Thyroid gland (tissue), 4 donors: ENCODE data around the gene EXOC1L. TPM values are rescaled to one million over a fixed set of nuclear protein-coding genes. Genes with fewer than 3 reads are reported as not detected.

Experiments
- DNase-seq, 2 donors: peaks; one replicate each; pipeline ENCODE4 v3.0.0-alpha.2; 2019
- H3K27ac ChIP-seq, 3 donors: fragments of 200-600 bp; sonication (generic); 1 replicate in 2 of 3; 2 replicates in 1 of 3; pipeline ENCODE4 v1.5.1; 2016 to 2019; ENCODE audit warnings: mild to moderate bottlenecking in 1 of 3, moderate library complexity in 1 of 3
- H3K27me3 ChIP-seq: fragments of 200-600 bp; sonication (generic); one replicate; pipeline ENCODE4 v1.5.1; 2019
- H3K36me3 ChIP-seq, 2 donors: fragments of 200-600 bp; sonication (generic); one replicate each; pipeline ENCODE4 v1.5.1; 2016 to 2019
- H3K4me1 ChIP-seq, 2 donors: fragments of 200-600 bp; sonication (generic); one replicate each; pipeline ENCODE4 v1.5.1; 2017 to 2019
- H3K4me3 ChIP-seq, 3 donors: fragments of 200-600 bp; sonication (generic); replicated peaks in 1 of 3; 1 replicate in 2 of 3; 2 replicates in 1 of 3; pipeline ENCODE4 v1.5.1; 2016; ENCODE audit warnings: mild to moderate bottlenecking in 1 of 3
- H3K9me3 ChIP-seq: fragments of 200-600 bp; sonication (generic); one replicate; pipeline ENCODE4 v1.5.1; 2017
- POLR2A ChIP-seq, 2 donors: fragments of 450-650 bp; IDR thresholded peaks; one replicate each; pipeline ENCODE4 v1.6.1; 2017; ENCODE audit warnings: antibody characterized with exemption in 2 of 2, mild to moderate bottlenecking in 2 of 2, moderate library complexity in 1 of 2
- WGBS, 2 donors: methylation state at CpG; one replicate each; pipeline ENCODE4 v1.1.5; 2017; 5-methylcytosine and 5-hydroxymethylcytosine counted together
- intact Hi-C: fragments of 100-400 bp; cut with DNase I; formaldehyde crosslinking; loops from one replicate; pipeline ENCODE4 v1.15.1; 2023
- total RNA-seq, 4 donors: library from RNA; depleted of rRNA; stranded (reverse); fragments of >200 nt; gene quantifications; one replicate each; pipeline ENCODE4 v1.2.3, GENCODE V29; 2016
- TF ChIP-seq, protein P1 (sequence below), 6 experiments: fragments of 200-600 bp in 3 of 6; fragments of 450-650 bp in 3 of 6; sonication (generic) in 3 of 6; IDR thresholded peaks; one replicate each; pipeline ENCODE4 v1.5.1; 2016 to 2019; ENCODE audit warnings: antibody characterized with exemption in 6 of 6, mild to moderate bottlenecking in 2 of 6, inconsistent platforms in 1 of 6, moderate library complexity in 1 of 6

EXOC1L gene
- total RNA-seq, 4 donors from 2014 or later = not detected

DNA sequence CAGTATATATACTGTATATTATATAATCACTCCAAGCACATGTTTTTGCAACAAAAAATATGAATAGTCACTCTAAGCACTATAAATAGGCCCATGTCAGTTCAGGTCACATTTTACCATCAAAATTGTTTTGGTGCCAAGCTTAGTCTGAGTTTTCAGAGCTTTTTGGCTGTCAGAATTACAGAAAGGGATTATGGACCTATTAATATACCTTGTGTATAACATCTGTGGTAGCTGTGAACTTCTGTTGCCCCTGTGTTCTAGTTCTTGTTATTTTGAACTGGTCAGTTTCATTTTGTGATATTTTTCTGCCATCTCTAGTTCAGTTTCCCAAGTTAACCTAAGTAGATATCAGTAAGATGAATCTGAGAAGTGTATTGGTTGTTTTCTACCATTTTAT, 56.8 kb downstream of the EXOC1L start:
- Histone ChIP-seq H3K4me3 (no peak overlapping the region), H3K27ac (no peak overlapping the region), H3K36me3 (peaks cover 22 to 28% of the 10 kb centered on the region in 2 donors), H3K9me3 (no peaks in the 10 kb centered on the region), H3K27me3 (no peaks in the 10 kb centered on the region), H3K4me1 (no peaks in the 10 kb centered on the region)
- DNase-seq = no peak
- intact Hi-C loops = no loop called here
- no peak for TF ChIP-seq POLR2A (IDR thresholded peaks at IDR 0.05)
- TF ChIP-seq, protein P1, sequence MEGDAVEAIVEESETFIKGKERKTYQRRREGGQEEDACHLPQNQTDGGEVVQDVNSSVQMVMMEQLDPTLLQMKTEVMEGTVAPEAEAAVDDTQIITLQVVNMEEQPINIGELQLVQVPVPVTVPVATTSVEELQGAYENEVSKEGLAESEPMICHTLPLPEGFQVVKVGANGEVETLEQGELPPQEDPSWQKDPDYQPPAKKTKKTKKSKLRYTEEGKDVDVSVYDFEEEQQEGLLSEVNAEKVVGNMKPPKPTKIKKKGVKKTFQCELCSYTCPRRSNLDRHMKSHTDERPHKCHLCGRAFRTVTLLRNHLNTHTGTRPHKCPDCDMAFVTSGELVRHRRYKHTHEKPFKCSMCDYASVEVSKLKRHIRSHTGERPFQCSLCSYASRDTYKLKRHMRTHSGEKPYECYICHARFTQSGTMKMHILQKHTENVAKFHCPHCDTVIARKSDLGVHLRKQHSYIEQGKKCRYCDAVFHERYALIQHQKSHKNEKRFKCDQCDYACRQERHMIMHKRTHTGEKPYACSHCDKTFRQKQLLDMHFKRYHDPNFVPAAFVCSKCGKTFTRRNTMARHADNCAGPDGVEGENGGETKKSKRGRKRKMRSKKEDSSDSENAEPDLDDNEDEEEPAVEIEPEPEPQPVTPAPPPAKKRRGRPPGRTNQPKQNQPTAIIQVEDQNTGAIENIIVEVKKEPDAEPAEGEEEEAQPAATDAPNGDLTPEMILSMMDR (IDR thresholded peaks at IDR 0.05) = no peak

DNA sequence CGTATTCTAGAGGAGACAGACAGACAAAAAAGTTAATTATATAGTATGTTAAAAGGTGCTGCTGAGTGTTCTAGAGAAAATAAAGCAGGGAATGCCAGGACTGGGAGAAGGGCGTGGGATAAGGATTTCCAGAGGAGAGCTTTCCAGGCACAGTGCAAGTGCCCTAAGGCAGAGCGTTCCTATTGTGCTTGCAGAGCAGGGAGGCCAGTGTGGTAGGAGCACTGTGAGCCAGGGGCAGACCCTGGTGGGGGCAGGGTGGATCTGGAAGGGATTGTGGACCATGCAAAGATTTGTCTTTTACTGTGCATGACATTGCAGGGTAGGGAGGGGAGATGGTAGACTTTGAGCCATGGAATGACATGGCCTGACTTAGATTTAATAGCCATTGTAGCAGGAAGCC, 59.6 kb downstream of the EXOC1L start:
- DNase-seq = no peak
- no peak overlapping the region for H3K27ac ChIP-seq
- H3K9me3 ChIP-seq = no peaks in the 10 kb centered on the region
- no peak overlapping the region for H3K4me3 ChIP-seq
- H3K27me3 ChIP-seq = no peaks in the 10 kb centered on the region
- WGBS, 2 donors = 87 to 98% methylated on average over 3 of the region's 3 CpGs
- TF ChIP-seq, protein P1 (IDR thresholded peaks at IDR 0.05) = no peak
- no peak for TF ChIP-seq POLR2A (IDR thresholded peaks at IDR 0.05)
- intact Hi-C loops = no loop called here
- H3K4me1 ChIP-seq = no peaks in the 10 kb centered on the region
- H3K36me3 ChIP-seq = peaks cover 24 to 39% of the 10 kb centered on the region in 2 donors

DNA sequence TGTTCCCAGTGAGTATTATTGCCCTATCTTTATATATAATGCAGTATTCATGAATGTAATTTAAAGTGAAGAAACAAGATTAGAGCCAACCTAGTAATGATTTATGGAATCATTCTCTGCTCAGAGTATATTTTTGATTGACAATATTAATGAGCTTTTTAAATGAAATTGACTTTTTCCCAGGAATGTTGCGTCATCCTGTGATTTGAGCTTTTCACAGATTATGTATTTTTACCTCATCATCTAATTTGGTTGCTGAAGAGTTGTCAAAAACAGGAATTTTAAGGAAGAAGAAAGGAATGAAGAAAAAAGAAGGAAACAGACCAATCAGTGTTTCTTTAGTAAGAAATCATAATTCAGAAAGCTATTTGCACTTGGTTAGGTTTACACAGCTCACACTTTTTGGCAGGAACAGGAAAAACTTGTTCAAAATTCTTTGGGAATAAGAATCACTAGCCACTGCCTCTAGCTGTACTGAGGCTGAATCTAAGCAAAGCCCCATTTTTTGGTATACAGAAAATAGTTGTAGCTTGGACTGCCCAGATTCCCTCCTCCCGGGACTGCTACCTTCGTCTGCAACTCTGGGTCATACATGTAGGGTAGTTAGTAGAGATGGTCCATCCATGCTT, 61.2 kb downstream of the EXOC1L start:
- H3K27me3 ChIP-seq = no peaks in the 10 kb centered on the region
- 99% methylated on average over 3 of the region's 3 CpGs for WGBS, 2 donors
- peaks cover 24 to 39% of the 10 kb centered on the region in 2 donors for H3K36me3 ChIP-seq
- intact Hi-C loops = no loop called here
- no peak for TF ChIP-seq POLR2A (IDR thresholded peaks at IDR 0.05)
- TF ChIP-seq, protein P1 (IDR thresholded peaks at IDR 0.05) = no peak
- no peak overlapping the region for H3K27ac ChIP-seq
- no peak for DNase-seq
- no peaks in the 10 kb centered on the region for H3K9me3 ChIP-seq
- H3K4me3 ChIP-seq = no peak overlapping the region
- no peaks in the 10 kb centered on the region for H3K4me1 ChIP-seq

DNA sequence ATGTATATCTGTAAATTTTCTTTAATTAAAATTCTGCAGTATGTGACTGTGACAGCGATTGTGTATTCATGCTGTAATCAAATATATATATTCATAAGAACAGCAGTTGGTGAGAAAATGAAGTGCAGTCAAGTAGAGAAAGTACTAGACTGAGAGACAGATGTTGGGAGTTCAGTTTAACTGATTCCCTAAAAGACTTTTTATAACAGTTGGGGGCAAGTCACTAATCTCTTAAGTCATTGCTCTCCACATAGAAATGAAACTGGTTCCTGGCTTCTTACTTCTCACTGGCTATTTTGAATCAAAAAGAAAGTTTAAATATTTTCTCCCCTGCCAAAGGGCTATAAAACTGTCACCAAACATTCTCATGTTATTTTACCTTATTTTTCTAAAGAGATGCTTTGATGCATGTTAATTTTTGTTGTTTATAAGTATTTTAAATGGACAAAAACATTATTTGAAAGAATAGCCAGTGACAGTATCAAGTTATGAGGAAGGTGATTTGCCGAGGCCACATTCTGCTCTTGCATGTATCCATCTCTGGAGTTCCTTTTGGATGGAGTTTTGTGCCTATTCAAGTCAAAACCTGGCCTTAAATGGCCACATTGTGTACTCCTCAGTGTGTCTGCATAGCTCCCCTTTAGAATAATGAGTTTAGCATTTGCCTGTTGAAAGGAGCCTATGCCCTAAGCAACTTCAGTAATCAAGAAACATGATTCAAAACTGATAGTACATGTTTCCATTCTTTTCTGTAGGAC, 64.7 kb downstream of the EXOC1L start:
- 91 to 95% methylated on average over 2 of the region's 2 CpGs for WGBS, 2 donors
- H3K27ac ChIP-seq = no peak overlapping the region
- intact Hi-C loops = no loop called here
- no peaks in the 10 kb centered on the region for H3K4me1 ChIP-seq
- H3K36me3 ChIP-seq = peaks cover 18 to 26% of the 10 kb centered on the region in 2 donors
- no peaks in the 10 kb centered on the region for H3K27me3 ChIP-seq
- no peak for TF ChIP-seq POLR2A (IDR thresholded peaks at IDR 0.05)
- TF ChIP-seq, protein P1 (IDR thresholded peaks at IDR 0.05) = no peak
- no peak overlapping the region for H3K4me3 ChIP-seq
- no peak for DNase-seq
- no peaks in the 10 kb centered on the region for H3K9me3 ChIP-seq

DNA sequence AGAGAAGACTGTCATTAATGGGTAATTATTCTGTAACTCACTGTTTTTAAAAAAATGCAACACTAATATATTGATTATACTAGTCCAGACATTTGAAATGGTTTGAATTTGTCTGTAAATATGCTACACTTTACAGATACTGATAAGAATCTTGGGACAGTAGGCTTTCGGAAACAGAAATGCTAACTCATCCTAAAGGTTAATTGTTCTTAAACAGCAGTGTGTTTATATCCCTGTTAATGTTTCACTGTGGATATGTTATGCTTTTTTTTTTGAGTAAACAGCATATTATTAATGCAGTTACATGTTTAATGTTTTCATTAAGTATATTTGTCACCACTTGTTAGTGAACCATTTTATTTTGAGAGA, 65.2 kb downstream of the EXOC1L start:
- Histone ChIP-seq H3K27me3 (no peaks in the 10 kb centered on the region), H3K4me1 (no peaks in the 10 kb centered on the region), H3K4me3 (no peak overlapping the region), H3K36me3 (peaks cover 15 to 26% of the 10 kb centered on the region in 2 donors), H3K9me3 (no peaks in the 10 kb centered on the region), H3K27ac (no peak overlapping the region)
- intact Hi-C loops = no loop called here
- DNase-seq = no peak
- 92 to 94% methylated on average over 1 of the region's 1 CpG for WGBS, 2 donors
- TF ChIP-seq, protein P1 (IDR thresholded peaks at IDR 0.05) = no peak
- no peak for TF ChIP-seq POLR2A (IDR thresholded peaks at IDR 0.05)
